GOT3 (cell line): ENCODE measurements around the gene FXR2.
"Not testable (repeated sequence)": the region's sequence is repeated elsewhere in the genome, so short reads cannot be mapped to it uniquely, and the experiment has no call there.

Experiments used
- DNase-seq: peaks from one replicate; lab custom pipeline; 2025; ENCODE audit warnings: mixed read lengths; lab: John Stamatoyannopoulos, UW

The FXR2 gene

DNA sequence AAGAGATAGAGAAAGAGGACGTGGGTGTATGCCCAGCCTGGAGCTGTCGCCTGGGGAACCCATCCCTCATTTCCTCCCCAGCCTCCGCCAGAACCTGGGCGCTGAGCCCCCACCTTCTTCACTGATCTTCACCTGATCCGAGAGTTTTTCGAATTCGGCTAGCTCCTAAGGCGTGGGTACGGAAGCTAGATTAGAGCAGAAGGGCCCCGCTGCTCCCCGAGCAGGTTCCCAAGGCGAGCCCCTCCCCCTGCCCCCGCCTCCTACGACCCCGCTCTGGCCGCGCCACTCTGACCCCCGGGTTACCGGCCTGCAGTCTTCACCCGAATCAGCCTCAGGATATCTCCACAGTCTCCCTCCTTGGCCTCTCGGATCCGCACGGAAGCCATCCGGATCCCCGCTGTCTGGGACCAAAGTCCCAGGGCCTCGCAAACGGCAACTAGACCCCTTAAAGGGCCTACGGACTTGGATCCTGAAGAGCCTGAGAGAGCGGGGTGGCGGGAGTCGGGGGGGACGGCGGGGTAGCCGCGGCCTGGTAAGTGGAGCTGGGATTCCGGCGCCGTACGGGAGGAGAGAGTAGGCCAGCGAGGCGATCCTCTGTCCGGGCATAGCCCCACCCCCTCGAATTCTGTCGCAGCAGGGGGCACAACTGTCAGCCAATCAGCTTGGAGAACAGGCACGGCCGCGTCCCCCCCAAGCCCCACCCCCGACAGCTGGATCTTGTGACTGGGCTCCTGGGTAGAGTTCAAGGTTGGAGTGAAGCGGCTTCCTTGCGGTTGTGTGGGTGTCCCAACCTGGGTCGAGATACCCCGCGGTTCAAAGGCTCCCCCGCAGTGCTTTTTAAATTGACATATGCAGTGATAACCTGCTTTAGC is 12.8 kb upstream of the FXR2 start, which contains the start of gene SAT2:
Gene SAT2 (minus strand): TSS at position 572 of the 872 bp plus-strand sequence. CDS start 186 bp downstream, at position 386.
- DNase-seq, result peak; percentile 80

DNA sequence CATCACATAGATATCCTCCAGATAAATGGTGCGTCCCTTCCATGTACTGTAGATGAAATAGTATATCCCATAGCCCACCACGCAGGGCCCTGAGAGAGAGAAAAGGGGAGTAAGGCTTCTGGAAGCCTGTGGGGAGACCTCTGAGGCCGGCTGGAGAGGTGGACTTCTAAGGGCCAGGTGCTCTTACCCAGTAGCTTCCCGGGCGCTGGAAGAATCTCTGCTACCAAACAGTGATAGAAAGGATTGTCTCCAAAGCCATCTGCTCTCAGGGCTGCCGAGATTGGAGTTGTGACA is 12.2 kb upstream of the FXR2 start:
- no peak for DNase-seq

DNA sequence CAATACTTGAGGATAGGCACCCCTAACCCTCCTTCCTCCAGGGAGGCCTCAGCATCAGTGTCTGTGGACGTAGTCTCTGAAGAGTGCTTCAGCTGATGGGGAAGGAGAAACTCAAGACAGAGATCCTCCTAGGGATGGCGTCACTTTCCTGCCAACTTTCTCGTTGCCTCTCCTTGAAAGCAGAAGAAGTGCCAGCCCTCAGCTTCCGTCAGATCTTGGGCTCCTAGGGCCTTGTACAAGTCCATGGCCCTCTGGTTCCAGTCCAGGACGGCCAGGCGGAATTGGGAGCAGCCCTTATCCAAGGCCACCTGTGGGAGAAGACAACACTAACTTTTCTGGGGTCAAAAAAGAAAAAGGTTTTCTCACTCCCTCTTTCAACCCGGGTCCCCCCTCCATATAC is 11.6 kb upstream of the FXR2 start:
- no peak for DNase-seq

- not testable (repeated sequence) for DNase-seq
Measured at GRCh38 chr17:7625749-7626148, 11.1 kb upstream of the FXR2 start.

DNA sequence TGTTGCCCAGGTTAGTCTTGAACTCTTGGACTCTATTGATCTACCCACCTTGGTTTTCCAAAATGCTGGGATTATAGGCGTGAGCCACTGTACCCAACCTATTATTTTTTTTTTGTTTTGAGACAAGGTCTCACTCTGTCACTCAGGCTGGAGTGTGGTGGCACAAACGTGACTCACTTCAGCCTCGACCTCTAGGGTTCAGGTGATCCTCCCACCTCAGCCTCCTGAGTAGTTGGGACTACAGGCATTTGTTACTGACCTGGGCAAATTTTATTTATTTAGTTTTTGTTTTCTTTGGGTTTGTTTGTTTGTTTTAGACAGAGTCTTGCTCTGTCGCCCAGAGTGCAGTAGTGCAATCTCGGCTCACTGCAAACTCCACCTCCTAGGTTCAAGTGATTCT is 9.0 kb upstream of the FXR2 start:
- no peak for DNase-seq

DNA sequence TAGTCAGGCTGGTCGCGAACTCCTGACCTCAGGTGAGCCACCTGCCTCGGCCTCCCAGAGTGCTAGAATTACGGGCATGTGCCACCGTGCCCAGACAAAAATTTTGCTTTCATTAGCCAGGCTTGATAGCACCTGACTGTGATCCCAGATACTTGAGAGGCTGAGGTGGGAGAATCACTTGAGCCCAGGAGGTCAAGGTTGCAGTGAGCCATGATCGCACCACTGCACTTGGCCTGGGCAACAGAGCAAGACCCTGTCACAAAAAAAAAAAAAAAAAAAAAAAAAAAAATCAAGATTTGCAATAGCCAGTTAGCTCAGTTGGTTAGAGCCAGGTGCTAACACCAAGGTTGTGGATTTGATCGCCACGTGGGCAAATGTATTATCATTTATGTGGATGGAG is 6.1 kb upstream of the FXR2 start:
- no peak for DNase-seq

- DNase-seq, result no peak
Measured at GRCh38 chr17:7618608-7619007, 3.9 kb upstream of the FXR2 start.

GRCh38 chr17:7615265-7615747 is 609 bp upstream of the FXR2 start:
- DNase-seq, result no peak

GRCh38 chr17:7613769-7614424 is 800 bp downstream of the FXR2 start:
- DNase-seq, result no peak

- DNase-seq, result no peak
Measured at GRCh38 chr17:7612294-7612640, 2.4 kb downstream of the FXR2 start.

DNA sequence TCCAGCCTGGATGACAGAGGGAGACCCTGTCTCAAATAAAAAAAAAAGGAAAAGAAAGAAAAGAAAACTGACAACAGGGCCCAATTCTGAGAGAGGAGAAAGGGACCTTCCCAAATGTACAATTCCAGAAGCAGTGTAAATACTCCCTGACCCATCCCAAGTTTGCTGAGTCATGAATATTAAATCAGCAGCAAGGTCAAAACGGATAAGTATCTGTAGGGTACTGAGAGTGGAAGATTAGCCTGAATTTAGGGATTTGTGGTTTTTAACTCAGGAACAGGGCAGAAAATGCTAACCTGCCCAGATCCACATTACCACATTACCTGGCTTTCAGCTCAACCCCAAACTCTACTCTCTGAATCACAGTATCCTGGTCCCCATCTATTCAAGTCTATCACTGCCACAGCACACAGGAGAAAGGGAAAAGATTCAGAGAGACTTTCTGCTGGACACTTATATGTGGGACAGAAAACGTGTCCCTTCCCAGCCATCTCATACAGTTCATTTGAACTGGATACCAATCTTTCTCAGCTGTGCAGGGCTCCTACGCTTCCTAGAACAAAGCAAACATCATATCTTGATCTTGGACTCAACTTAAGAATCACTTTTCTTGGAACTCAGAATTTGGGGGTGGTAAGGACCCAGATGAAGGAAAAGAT is 2.9 kb downstream of the FXR2 start:
- DNase-seq, result no peak

DNA sequence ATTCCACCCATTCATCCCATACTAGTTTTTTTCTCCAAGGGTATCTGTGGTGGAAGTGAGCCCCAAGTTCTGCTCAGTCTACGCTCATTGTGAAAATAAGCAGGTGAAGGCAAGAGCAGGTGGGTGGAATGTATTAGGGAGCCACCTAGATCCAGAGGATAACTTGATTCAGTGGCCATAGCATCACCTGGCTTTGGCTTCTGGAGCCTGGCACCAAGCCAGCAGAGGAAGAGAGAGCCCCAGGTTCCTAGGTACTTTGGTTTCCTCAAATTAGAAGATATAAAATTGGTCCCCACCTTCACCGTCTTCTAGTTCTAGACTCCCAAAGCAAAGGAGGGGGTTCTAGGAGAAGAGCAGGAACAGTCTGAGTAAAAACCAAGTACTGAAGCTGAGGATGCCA is 4.1 kb downstream of the FXR2 start:
- no peak for DNase-seq

DNA sequence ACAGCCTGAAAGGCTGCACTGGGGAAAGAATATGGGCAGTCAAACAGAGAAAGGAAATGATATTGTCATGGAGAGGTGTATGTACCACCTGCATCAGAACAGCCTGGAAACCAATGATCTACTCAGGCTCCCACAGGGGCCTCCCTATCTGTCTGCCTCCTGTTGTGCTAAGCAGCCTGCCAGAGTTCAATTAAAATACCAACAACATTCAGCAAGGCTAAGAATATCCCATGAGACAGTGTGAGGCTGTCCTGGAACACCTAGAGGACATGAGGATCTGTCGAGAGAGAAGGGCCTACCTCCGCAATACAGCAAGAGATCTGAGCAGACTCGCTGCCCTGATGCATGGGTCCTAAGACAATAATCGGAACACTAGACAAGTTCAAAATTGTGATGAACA is 8.4 kb downstream of the FXR2 start:
- no peak for DNase-seq

GRCh38 chr17:7597561-7597960 is 17.1 kb downstream of the FXR2 start:
- not testable (repeated sequence) for DNase-seq

GRCh38 chr17:7593296-7593695 is 21.4 kb downstream of the FXR2 start:
- no peak for DNase-seq

- DNase-seq, result no peak
Measured at GRCh38 chr17:7592422-7593021, 22.2 kb downstream of the FXR2 start.

GRCh38 chr17:7591596-7591995 is 23.1 kb downstream of the FXR2 start:
- no peak for DNase-seq

- no peak for DNase-seq
Measured at GRCh38 chr17:7590743-7591142, 24.0 kb downstream of the FXR2 start.

DNA sequence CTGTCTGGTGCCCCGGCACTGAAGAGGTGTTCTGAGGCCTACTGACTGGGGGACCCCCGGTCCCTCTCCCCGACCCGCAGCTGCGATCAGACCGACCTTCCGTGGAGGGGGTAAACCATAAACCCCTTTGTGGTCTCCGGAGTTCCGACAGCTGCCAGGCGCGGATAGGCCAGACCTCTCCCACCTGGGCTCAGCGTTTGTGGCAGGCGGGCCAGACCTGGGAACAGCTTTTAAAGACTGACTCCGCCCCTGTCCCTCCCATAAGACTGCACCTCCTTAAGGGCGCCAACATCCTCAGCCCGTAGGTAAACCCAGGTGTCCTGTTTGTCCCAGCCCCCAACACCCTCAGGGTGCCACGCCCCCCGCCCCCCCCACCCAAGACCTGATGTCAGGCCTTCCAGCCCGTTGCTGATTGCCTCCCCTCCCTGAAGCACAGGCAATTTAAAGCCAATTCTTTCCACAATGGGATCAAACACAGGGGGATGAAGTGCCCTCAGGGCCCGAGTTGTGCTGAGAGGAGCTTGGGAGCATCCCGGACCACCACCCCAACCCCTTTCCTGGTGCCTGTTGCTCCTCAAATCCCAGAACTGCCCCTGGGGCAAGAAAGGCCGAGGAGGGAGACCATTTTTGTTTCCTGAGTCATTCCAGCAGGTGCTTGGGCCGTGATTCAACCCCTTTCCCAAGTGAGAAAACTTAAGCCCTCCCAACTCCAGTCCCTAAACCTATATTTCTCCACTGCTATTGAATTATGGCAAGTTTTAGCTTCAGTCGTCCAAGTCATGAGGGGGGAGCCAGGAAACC is 24.6 kb downstream of the FXR2 start, which contains the start of gene SOX15:
Gene SOX15 (minus strand): TSS at position 204 of the 801 bp plus-strand sequence. CDS start 418 bp downstream, outside the sequence.
- DNase-seq, result no peak

DNA sequence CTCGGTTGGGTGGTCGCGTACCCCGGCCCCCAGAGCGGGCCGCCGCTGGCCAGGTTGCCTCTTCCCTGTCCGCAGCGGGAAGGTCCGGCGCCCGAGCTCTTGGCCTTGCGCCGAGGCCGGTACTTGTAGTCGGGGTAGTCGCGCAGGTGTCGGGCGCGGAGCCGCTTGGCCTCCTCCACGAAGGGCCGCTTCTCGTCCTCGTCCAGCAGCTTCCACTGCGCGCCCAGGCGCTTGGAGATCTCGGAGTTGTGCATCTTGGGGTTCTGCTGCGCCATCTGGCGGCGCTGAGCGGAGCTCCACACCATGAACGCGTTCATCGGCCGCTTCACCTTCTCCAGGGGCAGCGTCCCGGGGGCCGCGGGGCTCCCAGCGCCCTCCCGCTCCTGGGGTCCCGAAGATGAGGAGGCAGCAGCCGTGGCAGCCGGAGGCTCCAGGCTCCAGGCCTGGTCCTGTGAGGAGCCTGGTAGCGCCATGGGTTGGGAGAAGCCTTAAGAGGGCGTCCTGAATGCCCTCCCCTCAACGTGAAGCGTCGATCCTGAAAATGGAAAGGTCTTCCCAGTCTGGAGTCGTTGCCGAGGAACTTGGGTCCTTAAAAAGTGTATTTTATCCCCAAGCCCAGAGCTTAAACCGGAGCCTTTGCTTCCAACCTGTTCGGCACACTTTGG is 25.4 kb downstream of the FXR2 start:
- peak; percentile 40 for DNase-seq
